Osteocyte (in vitro differentiated cells): Measurements from ENCODE around the gene KIF26A. TPM values are rescaled to one million over a fixed set of nuclear protein-coding genes. Genes with fewer than 3 reads are reported as not detected.

Experiments used
- DNase-seq: peaks from one replicate; pipeline ENCODE4 v3.0.0; 2021; ENCODE audit warnings: mixed read lengths; ENCODE audit not compliant: unreplicated experiment; ENCODE audit errors: extremely low spot score
- H3K27ac Mint-ChIP-seq: one replicate; pipeline ENCODE4 v1.8.0; 2021; ENCODE audit warnings: mild to moderate bottlenecking, mixed read lengths; ENCODE audit not compliant: unreplicated experiment
- H3K27me3 Mint-ChIP-seq: one replicate; pipeline ENCODE4 v1.8.0; 2021; ENCODE audit warnings: mixed read lengths; ENCODE audit not compliant: unreplicated experiment
- H3K36me3 Mint-ChIP-seq: one replicate; pipeline ENCODE4 v1.8.0; 2021; ENCODE audit warnings: mixed read lengths; ENCODE audit not compliant: unreplicated experiment
- H3K4me1 Mint-ChIP-seq: one replicate; pipeline ENCODE4 v1.8.0; 2021; ENCODE audit warnings: mixed read lengths; ENCODE audit not compliant: unreplicated experiment
- H3K4me3 Mint-ChIP-seq: one replicate; pipeline ENCODE4 v1.8.0; 2021; ENCODE audit warnings: mild to moderate bottlenecking, moderate library complexity, mixed read lengths; ENCODE audit not compliant: unreplicated experiment
- H3K9me3 Mint-ChIP-seq: one replicate; pipeline ENCODE4 v1.8.0; 2021; ENCODE audit warnings: mixed read lengths; ENCODE audit not compliant: unreplicated experiment
- long read RNA-seq: library from polyadenylated mRNA; unstranded; transcript quantifications from one replicate; pipeline ENCODE4 v2.0.0, GENCODE V29; 2021
- total RNA-seq: library from RNA; stranded (reverse); gene quantifications from 2 replicates; pipeline ENCODE4 v1.2.1, GENCODE V29; 2021
- TF ChIP-seq, protein P1 (sequence below): fragments of 200-600 bp; sonication (generic); IDR thresholded peaks from 2 replicates; pipeline ENCODE4 v1.5.0; 2021; ENCODE audit warnings: antibody characterized with exemption, mild to moderate bottlenecking, moderate library complexity

The KIF26A gene
- total RNA-seq: 4.5 and 4.6 TPM in 2 replicates
- long read RNA-seq: 0 reads

GRCh38 chr14:104138098-104138717 lies at the start of gene KIF26A:
TSS of gene KIF26A (plus strand) at chr14:104138587. CDS start at chr14:104138723, 136 bp downstream.
- TF ChIP-seq, protein P1, sequence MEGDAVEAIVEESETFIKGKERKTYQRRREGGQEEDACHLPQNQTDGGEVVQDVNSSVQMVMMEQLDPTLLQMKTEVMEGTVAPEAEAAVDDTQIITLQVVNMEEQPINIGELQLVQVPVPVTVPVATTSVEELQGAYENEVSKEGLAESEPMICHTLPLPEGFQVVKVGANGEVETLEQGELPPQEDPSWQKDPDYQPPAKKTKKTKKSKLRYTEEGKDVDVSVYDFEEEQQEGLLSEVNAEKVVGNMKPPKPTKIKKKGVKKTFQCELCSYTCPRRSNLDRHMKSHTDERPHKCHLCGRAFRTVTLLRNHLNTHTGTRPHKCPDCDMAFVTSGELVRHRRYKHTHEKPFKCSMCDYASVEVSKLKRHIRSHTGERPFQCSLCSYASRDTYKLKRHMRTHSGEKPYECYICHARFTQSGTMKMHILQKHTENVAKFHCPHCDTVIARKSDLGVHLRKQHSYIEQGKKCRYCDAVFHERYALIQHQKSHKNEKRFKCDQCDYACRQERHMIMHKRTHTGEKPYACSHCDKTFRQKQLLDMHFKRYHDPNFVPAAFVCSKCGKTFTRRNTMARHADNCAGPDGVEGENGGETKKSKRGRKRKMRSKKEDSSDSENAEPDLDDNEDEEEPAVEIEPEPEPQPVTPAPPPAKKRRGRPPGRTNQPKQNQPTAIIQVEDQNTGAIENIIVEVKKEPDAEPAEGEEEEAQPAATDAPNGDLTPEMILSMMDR: no peak
- Mint-ChIP-seq H3K9me3 (no peaks in the 10 kb centered on the region), H3K4me3 (peak within 1 kb of the TSS; percentile 57), H3K27ac (no peak within 1 kb of the TSS), H3K36me3 (no peaks in the 10 kb centered on the region), H3K27me3 (peaks cover 29% of the 10 kb centered on the region), H3K4me1 (peaks cover 22% of the 10 kb centered on the region)
- no peak for DNase-seq

DNA sequence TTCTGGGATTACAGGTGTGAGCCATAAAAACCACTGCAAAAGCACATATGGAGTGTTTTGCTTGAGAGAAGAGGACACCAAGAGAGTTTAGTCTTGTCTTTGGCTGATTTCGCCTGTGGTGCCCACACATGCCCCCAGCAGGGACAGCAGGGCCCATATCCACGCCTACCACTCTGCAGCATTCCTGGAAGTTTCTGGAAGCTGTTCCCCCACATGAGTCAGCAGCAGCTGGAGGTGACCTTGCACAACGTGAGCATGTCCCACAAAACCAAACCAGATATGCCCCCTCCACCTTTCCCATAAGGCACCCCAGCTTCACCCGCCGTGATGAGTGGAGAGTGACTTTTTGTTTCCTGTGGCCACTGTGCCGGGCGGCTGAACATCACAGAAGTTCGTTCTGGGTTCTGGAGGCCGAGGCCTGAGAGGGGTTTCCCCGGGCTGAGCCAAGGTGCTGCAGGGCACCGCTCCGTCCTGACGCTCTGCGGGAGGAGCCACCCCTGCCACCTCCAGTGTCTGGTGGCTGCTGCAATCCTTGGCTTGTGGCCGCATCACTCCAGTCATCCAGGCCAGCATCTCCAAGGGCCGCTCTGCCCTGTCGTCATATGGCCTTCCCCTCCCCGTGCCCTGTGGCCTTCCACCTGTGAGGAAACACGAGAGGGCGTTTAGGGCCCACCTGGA lies 48.2 kb upstream of the KIF26A start:
- TF ChIP-seq, protein P1: no peak
- no peaks in the 10 kb centered on the region for H3K27me3 Mint-ChIP-seq
- no peaks in the 10 kb centered on the region for H3K9me3 Mint-ChIP-seq
- no peak for DNase-seq
- no peak overlapping the region for H3K27ac Mint-ChIP-seq
- no peaks in the 10 kb centered on the region for H3K36me3 Mint-ChIP-seq
- H3K4me1 Mint-ChIP-seq: peaks cover 3% of the 10 kb centered on the region
- H3K4me3 Mint-ChIP-seq: no peak overlapping the region

DNA sequence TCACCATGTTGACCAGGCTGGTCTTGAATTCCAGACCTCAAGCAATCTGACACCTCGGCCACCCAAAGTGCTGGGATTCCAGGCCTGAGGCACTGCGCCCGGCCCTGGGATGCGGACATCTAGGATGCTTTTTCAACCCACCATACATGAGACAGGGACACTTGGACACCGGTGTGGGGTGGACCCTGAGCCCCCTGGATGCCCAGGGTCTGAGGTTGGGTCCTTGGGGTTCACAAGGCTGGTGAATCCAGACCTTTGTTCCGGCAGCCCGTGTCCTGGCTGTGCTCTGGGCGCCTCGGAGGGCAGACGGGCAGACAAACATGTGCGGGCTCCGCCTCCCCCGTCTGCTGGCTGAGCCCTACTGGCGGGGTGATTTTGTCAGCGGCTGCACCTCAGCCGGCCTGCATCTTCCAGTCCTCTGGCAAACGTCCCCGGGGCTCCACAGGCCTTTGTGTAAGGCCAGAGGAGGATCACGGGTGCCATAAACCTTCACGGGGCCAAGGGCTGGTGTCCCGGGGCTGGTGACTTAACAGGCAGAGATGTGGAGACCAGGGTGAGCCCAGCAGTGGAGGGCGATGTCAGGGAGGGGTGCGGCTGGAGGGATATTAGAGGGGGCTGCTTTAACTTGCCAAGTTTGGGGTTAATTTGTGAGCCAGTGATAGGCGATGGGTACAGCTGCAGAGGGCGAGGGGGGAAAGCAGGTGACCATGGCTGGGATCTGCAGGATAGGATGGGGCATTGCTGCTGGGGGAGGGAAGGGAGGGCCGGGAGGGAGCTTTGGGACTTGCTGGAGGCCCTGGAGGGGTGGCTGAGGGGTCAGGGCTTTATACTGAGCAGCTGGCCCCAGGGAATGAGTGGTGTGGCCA lies 47.1 kb upstream of the KIF26A start:
- DNase-seq: no peak
- Mint-ChIP-seq H3K27me3 (no peaks in the 10 kb centered on the region), H3K4me1 (peaks cover 3% of the 10 kb centered on the region), H3K27ac (no peak overlapping the region), H3K36me3 (no peaks in the 10 kb centered on the region), H3K9me3 (no peaks in the 10 kb centered on the region), H3K4me3 (no peak overlapping the region)
- TF ChIP-seq, protein P1: no peak

GRCh38 chr14:104091927-104092771 lies 46.2 kb upstream of the KIF26A start:
- H3K9me3 Mint-ChIP-seq: no peaks in the 10 kb centered on the region
- no peaks in the 10 kb centered on the region for H3K36me3 Mint-ChIP-seq
- peaks cover 3% of the 10 kb centered on the region for H3K4me1 Mint-ChIP-seq
- TF ChIP-seq, protein P1: no peak
- no peaks in the 10 kb centered on the region for H3K27me3 Mint-ChIP-seq
- DNase-seq: no peak
- H3K4me3 Mint-ChIP-seq: no peak overlapping the region
- H3K27ac Mint-ChIP-seq: no peak overlapping the region
